Kidney (tissue), 14 donors: ENCODE data around the gene CPSF2. TPM values are rescaled to one million over a fixed set of nuclear protein-coding genes. Genes with fewer than 3 reads are reported as not detected.
"Not testable (repeated sequence)": the region's sequence is repeated elsewhere in the genome, so short reads cannot be mapped to it uniquely, and the experiment has no call there.

ENCODE experiments used
- DNase-seq, 5 donors: peaks; one replicate each; pipeline ENCODE4 v3.0.0-alpha.2; 2013 to 2020
- FAIRE-seq: peaks from 2 replicates; lab custom pipeline; 2012; peaks lifted over from hg19 to GRCh38; lab: Jason Lieb, UNC
- H3K27ac ChIP-seq, 2 donors: one replicate each; pipeline ENCODE4 v1.7.0; 2013; ENCODE audit warnings: low read depth in 2 of 2, low read length in 2 of 2, inconsistent platforms in 1 of 2
- H3K27me3 ChIP-seq: one replicate; pipeline ENCODE4 v1.7.1; 2013; ENCODE audit warnings: low read length, inconsistent platforms; ENCODE audit not compliant: control insufficient read depth, insufficient read depth
- H3K36me3 ChIP-seq, 3 donors: one replicate each; pipeline versions ENCODE4 v1.7.0 to v1.7.1; 2013; ENCODE audit warnings: low read length in 3 of 3, control low read depth in 1 of 3, inconsistent platforms in 1 of 3; ENCODE audit not compliant: insufficient read depth in 3 of 3, control insufficient read depth in 2 of 3
- H3K4me1 ChIP-seq, 3 donors: one replicate each; pipeline versions ENCODE4 v1.7.0 to v1.7.1; 2013; ENCODE audit warnings: low read length in 3 of 3, inconsistent platforms in 1 of 3, low read depth in 1 of 3; ENCODE audit not compliant: control insufficient read depth in 2 of 3, insufficient read depth in 2 of 3
- H3K4me3 ChIP-seq, 3 donors: one replicate each; pipeline versions ENCODE4 v1.7.0 to v1.8.1; 2013; ENCODE audit warnings: low read length in 3 of 3, control low read depth in 1 of 3, inconsistent platforms in 1 of 3
- H3K9ac ChIP-seq, 3 donors: one replicate each; pipeline versions ENCODE4 v1.7.0 to v1.7.1; 2013; ENCODE audit warnings: low read length in 3 of 3, control low read depth in 1 of 3, inconsistent platforms in 1 of 3
- H3K9me3 ChIP-seq, 3 donors: one replicate each; pipeline versions ENCODE4 v1.7.0 to v1.7.1; 2013; ENCODE audit warnings: low read length in 3 of 3, control low read depth in 1 of 3, inconsistent platforms in 1 of 3; ENCODE audit not compliant: control insufficient read depth in 2 of 3, insufficient read depth in 1 of 3
- CTCF ChIP-seq: IDR thresholded peaks from 3 replicates; pipeline ENCODE4 v1.5.1; 2012; ENCODE audit warnings: mild to moderate bottlenecking, moderate library complexity, borderline replicate concordance; ENCODE audit not compliant: insufficient read depth; ENCODE audit errors: extremely low read depth
- intact Hi-C: fragments of 100-400 bp; cut with DNase I; formaldehyde crosslinking; loops from one replicate; pipeline ENCODE4 v1.11.1; 2022
- polyA plus RNA-seq: library from polyadenylated mRNA; stranded (reverse); fragments of 350-450 nt; fragmentation: Illumina TruSeq; extraction: RNeasy Lipid Tissue Mini Kit (QIAGEN cat#74804); gene quantifications from one replicate; pipeline ENCODE4 v1.2.3, GENCODE V29; 2014; ENCODE audit warnings: low read depth, low replicate concordance; ENCODE audit not compliant: insufficient read depth
- total RNA-seq: library from RNA; stranded (reverse); fragmentation: NEBNext Ultra II Directional; extraction: Animal tissue kit (Norgen Biotek cat#: 25700); gene quantifications from one replicate; pipeline ENCODE4 v1.2.1, GENCODE V29; 2021
- donor health status: control.
- donor health status: control.
- donor health status: control.
- donor health status: control.
- donor health status: control.
- donor health status: DM: yes; HTN: yes; CAD: no.
- donor health status: Normal renal cell carcinoma (clear cell type).

Gene CPSF2
- total and polyA plus RNA-seq, 2 donors from 2014 or later: 12.3 to 51.6 TPM

GRCh38 chr14:92164958-92165357 is 43.2 kb downstream of the CPSF2 start:
- Histone ChIP-seq H3K4me3 (no peak overlapping the region), H3K9me3 (peaks cover 0 to 2% (median 0%) of the 10 kb centered on the region in 3 donors), H3K36me3 (peaks cover 4 to 12% (median 11%) of the 10 kb centered on the region in 3 donors), H3K9ac (no peak overlapping the region), H3K4me1 (no peaks in the 10 kb centered on the region), H3K27me3 (no peaks in the 10 kb centered on the region), H3K27ac (no peak overlapping the region)
- FAIRE-seq: no peak
- TF ChIP-seq CTCF: no peak
- intact Hi-C loops: no loop called here
- no peak for DNase-seq

GRCh38 chr14:92173668-92174067 is 51.9 kb downstream of the CPSF2 start:
- FAIRE-seq (no peak), DNase-seq (no peak)
- H3K4me1 ChIP-seq: no peaks in the 10 kb centered on the region
- TF ChIP-seq CTCF: no peak
- H3K36me3 ChIP-seq: no peaks in the 10 kb centered on the region
- no peaks in the 10 kb centered on the region for H3K27me3 ChIP-seq
- intact Hi-C loops: no loop called here
- no peak overlapping the region for H3K27ac ChIP-seq
- H3K9ac ChIP-seq: no peak overlapping the region
- no peak overlapping the region for H3K4me3 ChIP-seq
- no peaks in the 10 kb centered on the region for H3K9me3 ChIP-seq

DNA sequence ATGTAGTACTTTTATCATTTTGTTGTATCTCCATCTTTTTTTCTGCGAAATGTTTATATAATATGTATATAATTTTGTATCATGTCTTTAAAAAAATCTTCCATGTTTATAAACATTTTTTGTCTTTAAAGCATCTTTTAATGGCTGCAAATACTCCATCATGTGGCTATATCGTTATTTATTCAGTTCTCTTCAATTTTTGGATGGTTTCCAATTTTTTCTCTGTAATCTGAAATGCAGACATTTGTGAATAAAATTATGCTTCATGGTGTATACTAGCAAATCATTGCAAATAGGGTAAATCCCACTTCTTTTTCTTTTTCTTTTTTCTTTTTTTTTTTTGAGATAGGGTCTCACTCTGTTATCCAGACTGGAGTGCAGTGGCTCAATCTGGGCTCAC is 54.0 kb downstream of the CPSF2 start:
- no peak overlapping the region for H3K9ac ChIP-seq
- no peak for TF ChIP-seq CTCF
- H3K36me3 ChIP-seq: no peaks in the 10 kb centered on the region
- no peaks in the 10 kb centered on the region for H3K27me3 ChIP-seq
- DNase-seq (no peak), FAIRE-seq (no peak)
- intact Hi-C loops: no loop called here
- H3K4me1 ChIP-seq: no peaks in the 10 kb centered on the region
- H3K9me3 ChIP-seq: no peaks in the 10 kb centered on the region
- H3K27ac ChIP-seq: no peak overlapping the region
- no peak overlapping the region for H3K4me3 ChIP-seq

GRCh38 chr14:92176476-92176875 is 54.7 kb downstream of the CPSF2 start:
- intact Hi-C loops: no loop called here
- no peak for FAIRE-seq

GRCh38 chr14:92179178-92179577 is 57.4 kb downstream of the CPSF2 start:
- intact Hi-C loops, H3K36me3 ChIP-seq, H3K4me1 ChIP-seq, H3K27ac ChIP-seq, FAIRE-seq, H3K4me3 ChIP-seq, H3K9ac ChIP-seq, H3K27me3 ChIP-seq, H3K9me3 ChIP-seq, DNase-seq: not testable (repeated sequence)

More at GRCh38 chr14:92176476-92176875, 54.7 kb downstream of the CPSF2 start:
- Histone ChIP-seq H3K27ac (no peak overlapping the region), H3K4me1 (no peaks in the 10 kb centered on the region), H3K27me3 (no peaks in the 10 kb centered on the region), H3K9ac (no peak overlapping the region), H3K9me3 (no peaks in the 10 kb centered on the region), H3K4me3 (no peak overlapping the region), H3K36me3 (no peaks in the 10 kb centered on the region)
- no peak for DNase-seq
- no peak for TF ChIP-seq CTCF
